ENCODE measurements around the gene JMJD1C. TPM values are rescaled to one million over a fixed set of nuclear protein-coding genes. Genes with fewer than 3 reads are reported as not detected.

JMJD1C gene
- total and polyA plus RNA-seq, 9 donors, result 45.4 to 140 (median 78.2) TPM

GRCh38 chr10:63319231-63319630, 146.5 kb downstream of the JMJD1C start:
- DNase-seq, result no peak
- intact Hi-C loops (cut with DNase I), result no loop called here
- H3K4me3 ChIP-seq, result no peak overlapping the region
- H3K27me3 ChIP-seq, result no peaks in the 10 kb centered on the region
- H3K36me3 ChIP-seq, result no peaks in the 10 kb centered on the region
- no peak for TF ChIP-seq CTCF (IDR thresholded peaks at IDR 0.05)
- TF ChIP-seq POLR2A (IDR thresholded peaks at IDR 0.05), result no peak
- TF ChIP-seq EP300 (IDR thresholded peaks at IDR 0.05), result no peak
- 96 to 98% (median 97%) methylated on average over 3 of the region's 3 CpGs for WGBS, 3 donors
- no peak overlapping the region for H3K27ac ChIP-seq
- H3K9me3 ChIP-seq, result no peaks in the 10 kb centered on the region
- H3K4me1 ChIP-seq (ENCODE audit: insufficient read depth), result peaks cover 3% of the 10 kb centered on the region

- H3K27ac ChIP-seq, result no peak overlapping the region
- H3K36me3 ChIP-seq, result no peaks in the 10 kb centered on the region
- no peaks in the 10 kb centered on the region for H3K9me3 ChIP-seq
- 48 to 60% (median 57%) methylated on average over 3 of the region's 3 CpGs for WGBS, 3 donors
- peaks cover 4% of the 10 kb centered on the region for H3K4me1 ChIP-seq (ENCODE audit: insufficient read depth)
- H3K4me3 ChIP-seq, result no peak overlapping the region
- no peak for DNase-seq
- H3K27me3 ChIP-seq, result no peaks in the 10 kb centered on the region
- TF ChIP-seq POLR2A (IDR thresholded peaks at IDR 0.05) (no peak), EP300 (IDR thresholded peaks at IDR 0.05) (no peak), CTCF (IDR thresholded peaks at IDR 0.05) (no peak)
- intact Hi-C loops (cut with DNase I), result no loop called here
These were observed 147.3 kb downstream of the JMJD1C start for GRCh38 chr10:63318491-63318890.

- 87 to 95% (median 93%) methylated on average over 1 of the region's 1 CpG for WGBS, 3 donors
- H3K9me3 ChIP-seq, result no peaks in the 10 kb centered on the region
- intact Hi-C loops (cut with DNase I), result no loop called here
- no peak overlapping the region for H3K4me3 ChIP-seq
- DNase-seq, result no peak
- H3K36me3 ChIP-seq, result no peaks in the 10 kb centered on the region
- H3K27me3 ChIP-seq, result no peaks in the 10 kb centered on the region
- TF ChIP-seq POLR2A (IDR thresholded peaks at IDR 0.05) (no peak), CTCF (IDR thresholded peaks at IDR 0.05) (no peak), EP300 (IDR thresholded peaks at IDR 0.05) (no peak)
- H3K4me1 ChIP-seq (ENCODE audit: insufficient read depth), result peaks cover 4% of the 10 kb centered on the region
- no peak overlapping the region for H3K27ac ChIP-seq
These were observed 151.8 kb downstream of the JMJD1C start for GRCh38 chr10:63314020-63314419.

GRCh38 chr10:63313066-63313717, 152.6 kb downstream of the JMJD1C start:
- intact Hi-C loops (cut with DNase I), result no loop called here
- Histone ChIP-seq H3K27me3 (no peaks in the 10 kb centered on the region), H3K27ac (no peak overlapping the region), H3K4me3 (no peak overlapping the region), H3K4me1 (ENCODE audit: insufficient read depth) (peaks cover 4% of the 10 kb centered on the region), H3K36me3 (no peaks in the 10 kb centered on the region), H3K9me3 (no peaks in the 10 kb centered on the region)
- DNase-seq, result no peak
- 96 to 98% (median 96%) methylated on average over 3 of the region's 3 CpGs for WGBS, 3 donors
- TF ChIP-seq CTCF (IDR thresholded peaks at IDR 0.05), result no peak

All from ovary (tissue), 9 donors.